ENCODE results near the gene PLEKHF1.

The PLEKHF1 gene

GRCh38 chr19:29667901-29668341, 2.7 kb downstream of the PLEKHF1 start:
- TF ChIP-seq POLR2AphosphoS5 (IDR thresholded peaks at IDR 0.05; ENCODE audit: low read depth, low read length), result no peak
- TF ChIP-seq SIN3A (IDR thresholded peaks at IDR 0.05; ENCODE audit: borderline replicate concordance, insufficient read depth, low read length), result no peak
- TF ChIP-seq REST (IDR thresholded peaks at IDR 0.05; ENCODE audit: insufficient read depth in 1 of 2, low read depth in 2 of 2, low read length in 2 of 2), result no peak
- no peak for TF ChIP-seq TAF1 (IDR thresholded peaks at IDR 0.05; ENCODE audit: borderline replicate concordance, insufficient read depth, low read length)
- TF ChIP-seq FOXP2 (optimal IDR thresholded peaks at IDR 0.05; ENCODE audit: borderline replicate concordance, extremely low read depth, extremely low read length, insufficient read depth), result no peak

- TF ChIP-seq REST (IDR thresholded peaks at IDR 0.05; ENCODE audit: insufficient read depth in 1 of 2, low read depth in 2 of 2, low read length in 2 of 2) (no peak), TAF1 (IDR thresholded peaks at IDR 0.05; ENCODE audit: borderline replicate concordance, insufficient read depth, low read length) (no peak), FOXP2 (optimal IDR thresholded peaks at IDR 0.05; ENCODE audit: borderline replicate concordance, extremely low read depth, extremely low read length, insufficient read depth) (no peak), SIN3A (IDR thresholded peaks at IDR 0.05; ENCODE audit: borderline replicate concordance, insufficient read depth, low read length) (no peak), POLR2AphosphoS5 (IDR thresholded peaks at IDR 0.05; ENCODE audit: low read depth, low read length) (no peak)
Measured at GRCh38 chr19:29668746-29669609, 3.7 kb downstream of the PLEKHF1 start.

DNA sequence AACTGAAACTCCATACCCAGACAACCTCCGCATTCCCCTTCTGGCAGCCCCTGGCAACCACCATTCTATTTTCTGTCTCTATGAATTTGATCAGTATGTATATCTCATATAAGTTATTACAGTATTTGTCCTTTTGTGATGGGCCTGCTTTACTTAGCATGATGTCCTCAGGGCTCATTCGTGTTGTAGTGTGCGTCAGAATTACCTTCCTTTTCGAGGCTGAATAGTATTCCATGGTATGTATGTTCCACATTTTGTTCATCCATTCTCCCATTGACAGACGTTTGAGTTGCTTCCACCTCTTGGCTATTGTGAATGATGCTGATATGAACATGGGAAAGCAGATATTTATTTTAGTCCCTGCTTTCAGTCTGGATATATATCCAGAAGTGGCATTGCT, 5.0 kb downstream of the PLEKHF1 start:
- TF ChIP-seq POLR2AphosphoS5 (IDR thresholded peaks at IDR 0.05; ENCODE audit: low read depth, low read length) (no peak), FOXP2 (optimal IDR thresholded peaks at IDR 0.05; ENCODE audit: borderline replicate concordance, extremely low read depth, extremely low read length, insufficient read depth) (no peak), SIN3A (IDR thresholded peaks at IDR 0.05; ENCODE audit: borderline replicate concordance, insufficient read depth, low read length) (no peak), TAF1 (IDR thresholded peaks at IDR 0.05; ENCODE audit: borderline replicate concordance, insufficient read depth, low read length) (no peak), REST (IDR thresholded peaks at IDR 0.05; ENCODE audit: insufficient read depth in 1 of 2, low read depth in 2 of 2, low read length in 2 of 2) (no peak)

DNA sequence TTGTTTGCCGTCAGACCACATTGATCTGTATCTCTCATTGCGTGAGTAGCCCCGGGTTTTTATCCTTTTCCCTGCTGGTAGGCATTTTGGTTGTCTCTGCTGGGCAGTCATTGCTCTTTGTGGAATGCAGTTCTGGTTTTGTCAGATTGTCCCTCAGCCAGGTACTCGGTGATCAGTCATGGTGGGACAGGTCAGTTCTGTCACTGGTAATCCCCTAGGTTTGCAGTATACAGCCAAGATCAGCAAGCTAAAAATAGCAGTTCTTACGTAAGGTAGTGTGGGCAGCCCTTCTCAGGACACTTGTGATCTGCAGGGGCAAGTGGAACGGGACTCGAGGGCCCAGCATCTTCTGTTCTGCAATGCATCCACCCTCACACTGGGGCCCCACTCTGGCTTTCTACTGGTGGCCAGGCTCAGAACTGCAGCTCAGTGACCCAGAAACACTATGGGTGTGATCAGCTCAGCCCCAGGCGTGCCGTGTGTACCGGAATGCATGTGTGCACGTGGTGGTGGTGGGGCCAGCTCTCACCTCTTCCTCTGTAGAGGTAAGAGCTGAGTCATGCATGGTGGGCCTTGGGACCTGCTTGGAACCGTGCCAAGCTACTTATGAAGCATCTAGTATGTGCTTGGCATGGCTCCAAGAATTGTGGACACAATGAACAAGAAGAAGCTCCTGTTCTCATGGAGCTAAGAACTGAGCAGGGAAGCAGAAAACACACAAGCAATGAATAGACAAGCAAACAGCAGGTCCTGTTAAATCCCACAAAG, 6.3 kb downstream of the PLEKHF1 start:
- TF ChIP-seq REST (IDR thresholded peaks at IDR 0.05; ENCODE audit: insufficient read depth in 1 of 2, low read depth in 2 of 2, low read length in 2 of 2) (no peak), SIN3A (IDR thresholded peaks at IDR 0.05; ENCODE audit: borderline replicate concordance, insufficient read depth, low read length) (no peak), FOXP2 (optimal IDR thresholded peaks at IDR 0.05; ENCODE audit: borderline replicate concordance, extremely low read depth, extremely low read length, insufficient read depth) (no peak), POLR2AphosphoS5 (IDR thresholded peaks at IDR 0.05; ENCODE audit: low read depth, low read length) (no peak), TAF1 (IDR thresholded peaks at IDR 0.05; ENCODE audit: borderline replicate concordance, insufficient read depth, low read length) (no peak)
